H1 (cell line): ENCODE data around the gene UCHL1. TPM values are rescaled to one million over a fixed set of nuclear protein-coding genes. Genes with fewer than 3 reads are reported as not detected.

Experiments used
- HDAC6 ChIP-seq: IDR thresholded peaks from one replicate; pipeline ENCODE4 v1.7.1; 2012; ENCODE audit warnings: low read depth, mild to moderate bottlenecking, inconsistent platforms, low read length, moderate library complexity
- KDM5A ChIP-seq: fragments of 200-600 bp; IDR thresholded peaks from 2 replicates; pipeline ENCODE4 v1.7.1; 2012; ENCODE audit warnings: mild to moderate bottlenecking, low read length, inconsistent platforms, mixed read lengths
- RNF2 ChIP-seq: fragments of 200-900, 300-1000 bp; sonication (generic); IDR thresholded peaks from 2 replicates; pipeline ENCODE4 v1.7.1; 2016; ENCODE audit warnings: borderline replicate concordance, low read depth, mild to moderate bottlenecking, antibody characterized with exemption, low read length; ENCODE audit not compliant: poor library complexity, severe bottlenecking; ENCODE audit errors: missing control alignments
- SIX5 ChIP-seq: IDR thresholded peaks from 2 replicates; pipeline ENCODE4 v1.6.1; 2011; ENCODE audit warnings: mild to moderate bottlenecking, low read depth, low read length
- SUZ12 ChIP-seq: fragments of 200-600 bp; sonication (generic); IDR thresholded peaks from 2 replicates; pipeline ENCODE4 v1.6.1; 2012; ENCODE audit warnings: mild to moderate bottlenecking, inconsistent platforms, low read length, moderate library complexity, mixed read lengths
- TAF1 ChIP-seq: IDR thresholded peaks from 2 replicates; pipeline ENCODE4 v1.6.1; 2011; ENCODE audit warnings: mild to moderate bottlenecking, low read depth, low read length
- polyA plus RNA-seq, 7 experiments: library from polyadenylated mRNA; depleted of rRNA in 3 of 7; stranded (reverse) in 5 of 7; unstranded in 2 of 7; fragments of >200 nt in 5 of 7; fragments of 200-250 nt in 2 of 7; gene quantifications; 1 replicate in 5 of 7; 2 replicates in 1 of 7; 4 replicates in 1 of 7; pipeline versions ENCODE4 v1.2.1 to v1.2.3, GENCODE V29; 2011 to 2013; ENCODE audit warnings: missing spikeins in 2 of 7, mixed read lengths in 2 of 7
- total RNA-seq: library from RNA; stranded (reverse); fragmentation: NEBNext Ultra II Directional; extraction: Animal tissue kit (Norgen Biotek cat#: 25700); gene quantifications from 2 replicates; pipeline ENCODE4 v1.2.1, GENCODE V29; 2021

Gene UCHL1
- total and polyA plus RNA-seq, 2 of the 8 experiments (the other 6 are each of a cell fraction or from before 2014, with no cell fraction given), result 781 to 1,717 TPM

- no peak for TF ChIP-seq SUZ12
- TF ChIP-seq SIX5, result no peak
- TF ChIP-seq RNF2, result no peak
- TF ChIP-seq KDM5A, result no peak
- TF ChIP-seq TAF1, result no peak
- TF ChIP-seq HDAC6, result no peak
These were observed 49.4 kb upstream of the UCHL1 start (continued) for GRCh38 chr4:41207291-41207831.
